NCI-H128 (cell line): ENCODE measurements around the gene WNT9B.

Source experiments
- DNase-seq: peaks from one replicate; lab custom pipeline; 2025; ENCODE audit not compliant: unreplicated experiment; lab: John Stamatoyannopoulos, UW

WNT9B gene

GRCh38 chr17:46879101-46879500 lies 27.7 kb downstream of the WNT9B start:
- no peak for DNase-seq

DNA sequence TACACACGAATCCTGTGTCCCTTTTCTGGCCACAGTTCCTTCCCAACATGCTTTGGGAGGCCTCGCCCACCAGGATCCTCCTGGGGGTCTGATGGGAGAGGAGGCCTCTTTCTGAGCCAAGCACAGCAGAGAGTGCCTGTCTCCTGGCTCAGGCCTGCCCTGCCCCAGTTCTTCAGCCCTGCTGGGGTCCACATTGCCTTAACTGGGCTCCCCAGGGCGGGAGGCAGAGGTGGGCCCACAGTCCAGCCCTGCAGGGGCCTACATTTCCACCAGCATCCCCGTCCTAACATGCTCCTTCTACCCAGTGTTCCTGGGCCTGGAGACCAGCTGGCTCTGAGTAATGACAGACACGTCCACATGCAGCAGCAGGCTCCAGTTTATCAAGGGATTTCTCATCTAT lies 29.6 kb downstream of the WNT9B start:
- DNase-seq = no peak

DNA sequence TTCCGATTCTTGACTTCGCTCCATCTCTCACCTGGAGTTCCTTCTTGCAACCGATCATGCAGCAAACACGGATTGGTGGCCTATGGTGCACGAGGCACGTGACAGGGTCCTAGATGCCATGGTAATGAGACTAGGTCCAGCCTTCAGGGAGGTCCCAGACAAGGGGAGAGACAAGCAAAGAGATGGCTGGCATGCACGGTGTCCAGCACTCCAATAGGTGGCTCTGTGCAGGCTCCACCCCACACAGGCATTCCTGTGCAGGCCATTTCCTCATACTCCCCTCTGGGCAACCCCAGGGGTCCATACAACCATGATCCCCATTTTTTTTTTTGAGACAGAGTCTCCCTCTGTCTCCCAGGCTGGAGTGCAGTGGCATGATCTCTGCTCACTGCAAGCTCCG lies 31.3 kb downstream of the WNT9B start:
- DNase-seq = no peak

DNA sequence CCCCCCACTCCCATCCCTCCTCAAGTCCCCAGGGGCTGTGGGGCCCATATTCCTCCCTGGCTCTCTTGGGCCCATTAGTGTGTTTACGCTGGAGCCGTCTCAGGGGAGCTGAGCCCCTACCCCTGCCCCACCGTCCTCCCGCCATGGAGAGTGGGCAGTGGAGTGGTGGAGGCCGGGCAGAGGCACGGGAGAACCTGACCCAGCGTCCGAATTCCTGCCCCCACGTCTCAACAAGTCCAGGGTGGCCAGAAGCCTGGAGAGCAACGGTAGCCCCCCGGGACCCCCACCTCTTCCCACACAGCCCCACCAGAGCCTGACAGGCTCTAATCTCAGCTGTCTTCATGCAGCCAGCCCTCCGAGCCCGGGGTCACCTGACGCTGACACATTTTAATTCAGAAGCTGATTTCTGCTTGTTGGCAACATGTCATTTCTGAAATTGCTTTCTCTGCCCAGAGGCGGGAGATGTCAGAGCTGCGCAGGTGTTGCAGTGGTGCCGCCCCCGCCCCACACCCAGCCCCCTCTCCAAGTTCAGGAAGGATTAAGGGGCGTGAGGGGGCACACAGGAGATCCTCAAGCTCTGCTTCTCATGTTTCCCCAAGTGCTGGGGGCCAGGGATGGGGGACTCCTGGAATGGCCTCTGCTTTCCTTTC lies 32.6 kb downstream of the WNT9B start:
- no peak for DNase-seq

DNA sequence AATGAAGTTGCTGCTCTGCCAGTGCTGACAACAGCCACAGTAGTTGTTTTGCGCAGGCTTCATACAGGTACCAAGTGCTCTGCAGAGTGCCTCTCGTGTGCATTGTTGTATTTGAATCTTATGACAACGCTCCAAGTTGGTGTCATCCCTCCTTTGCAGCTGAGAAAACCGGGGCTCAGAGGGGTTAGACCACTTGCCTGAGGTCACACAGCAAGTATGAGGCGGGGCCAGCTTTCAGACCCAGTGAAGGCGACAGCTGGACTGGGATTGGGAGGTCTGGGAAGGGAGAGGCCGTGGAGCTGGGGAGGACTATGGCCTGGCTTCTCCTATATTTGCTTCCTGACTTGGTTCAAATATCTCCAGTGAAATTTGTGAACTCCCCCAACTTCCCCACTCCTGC lies 33.2 kb downstream of the WNT9B start:
- no peak for DNase-seq

- no peak for DNase-seq
Measured at GRCh38 chr17:46885415-46886309, 34.3 kb downstream of the WNT9B start.

- DNase-seq = no peak
Measured at GRCh38 chr17:46886310-46886663, 34.9 kb downstream of the WNT9B start.

- DNase-seq = no peak
Measured at GRCh38 chr17:46887717-46888116, 36.3 kb downstream of the WNT9B start.

- no peak for DNase-seq
Measured at GRCh38 chr17:46888727-46889126, 37.3 kb downstream of the WNT9B start.

DNA sequence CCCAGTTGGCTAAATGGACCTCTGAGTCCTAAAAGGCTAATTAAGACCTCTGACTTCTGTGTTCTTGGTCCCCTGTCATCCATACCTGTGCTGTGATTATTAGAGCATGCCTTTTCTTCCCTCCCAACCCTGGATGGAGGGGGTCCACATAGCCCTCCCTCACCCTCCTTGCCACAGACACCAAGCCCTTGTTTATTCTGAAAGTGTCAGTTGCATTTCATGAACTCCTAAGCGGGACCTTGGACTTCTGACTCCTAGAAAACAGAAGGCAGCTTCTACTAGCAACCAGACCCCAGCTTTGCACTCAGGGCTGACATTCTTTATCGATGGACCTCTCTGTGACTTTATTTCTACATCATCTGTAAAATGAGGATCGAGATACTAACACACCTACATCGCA lies 38.1 kb downstream of the WNT9B start:
- no peak for DNase-seq

DNA sequence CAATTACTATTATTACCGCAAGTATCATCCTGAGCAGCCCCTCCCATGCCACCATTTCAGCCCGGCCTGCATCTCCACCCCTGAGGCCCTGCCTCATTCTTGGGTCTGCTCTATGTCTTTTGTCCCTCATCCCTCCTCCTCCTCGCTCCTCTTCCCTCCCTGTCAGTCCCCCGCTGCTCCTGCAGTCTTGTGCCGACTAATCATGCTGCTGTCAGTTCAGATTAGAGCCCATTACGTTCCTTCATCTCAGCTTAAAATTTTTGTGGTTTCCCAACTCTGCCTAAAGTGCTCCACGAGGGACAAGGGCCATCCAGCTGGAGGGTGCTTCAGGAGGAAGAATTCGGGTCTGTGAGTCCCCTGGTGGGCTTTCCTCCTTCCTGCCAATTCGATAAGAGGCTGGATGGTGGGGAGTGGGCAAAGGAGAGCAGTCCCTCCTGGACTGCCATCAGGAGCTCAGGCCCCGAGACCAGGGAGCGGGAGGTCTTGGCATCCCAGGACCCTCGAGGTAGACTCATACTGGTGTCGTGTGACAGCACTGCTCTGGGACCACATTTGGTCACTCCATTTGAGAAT lies 38.7 kb downstream of the WNT9B start:
- no peak for DNase-seq

DNA sequence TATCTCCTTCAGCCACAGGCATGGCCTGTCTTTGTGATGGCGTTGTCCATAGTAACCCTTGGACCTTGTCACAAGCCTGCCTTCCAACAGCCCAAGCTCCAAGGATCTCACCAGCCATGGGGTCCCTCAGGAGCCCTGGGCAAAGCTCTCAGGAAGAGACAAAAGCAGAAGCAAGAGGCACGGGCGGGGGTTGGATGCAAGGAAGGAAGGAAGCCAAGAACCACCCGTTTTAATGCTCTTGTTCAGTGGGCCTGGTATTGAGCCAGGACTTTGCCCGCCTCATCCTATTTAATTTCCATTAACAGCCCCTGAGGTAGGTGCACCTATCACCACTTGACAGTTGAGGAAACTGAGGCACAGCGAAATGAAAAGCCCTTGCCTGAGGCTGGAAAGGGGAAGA lies 39.3 kb downstream of the WNT9B start:
- no peak for DNase-seq

- DNase-seq = no peak
Measured at GRCh38 chr17:46892192-46892703, 40.9 kb downstream of the WNT9B start.

DNA sequence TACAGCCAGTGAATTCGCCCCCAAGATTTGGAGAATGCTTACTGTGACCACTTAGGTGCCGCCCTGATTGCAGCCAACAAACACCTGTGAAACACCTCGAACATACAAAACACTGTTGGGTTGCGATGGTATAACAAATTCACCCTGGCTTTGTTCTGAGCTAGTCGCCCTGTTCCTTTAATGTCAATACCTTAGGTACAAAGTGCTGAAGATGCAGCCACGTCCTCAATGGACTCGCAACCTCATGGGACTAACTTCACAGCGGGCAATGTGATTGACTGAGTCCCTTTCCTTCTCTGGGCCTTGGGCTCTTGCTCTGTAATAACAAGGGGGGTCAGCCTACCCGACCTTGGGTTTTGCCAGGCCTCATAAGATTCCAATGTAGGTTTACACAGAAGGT lies 42.6 kb downstream of the WNT9B start:
- DNase-seq = no peak

GRCh38 chr17:46894476-46895151 lies 43.2 kb downstream of the WNT9B start:
- DNase-seq = no peak

- no peak for DNase-seq
Measured at GRCh38 chr17:46895171-46895570, 43.8 kb downstream of the WNT9B start.

GRCh38 chr17:46896991-46897390 lies 45.6 kb downstream of the WNT9B start:
- DNase-seq = no peak

- no peak for DNase-seq
Measured at GRCh38 chr17:46898364-46898763, 47.0 kb downstream of the WNT9B start.

GRCh38 chr17:46898860-46899259 lies 47.5 kb downstream of the WNT9B start:
- DNase-seq = no peak

DNA sequence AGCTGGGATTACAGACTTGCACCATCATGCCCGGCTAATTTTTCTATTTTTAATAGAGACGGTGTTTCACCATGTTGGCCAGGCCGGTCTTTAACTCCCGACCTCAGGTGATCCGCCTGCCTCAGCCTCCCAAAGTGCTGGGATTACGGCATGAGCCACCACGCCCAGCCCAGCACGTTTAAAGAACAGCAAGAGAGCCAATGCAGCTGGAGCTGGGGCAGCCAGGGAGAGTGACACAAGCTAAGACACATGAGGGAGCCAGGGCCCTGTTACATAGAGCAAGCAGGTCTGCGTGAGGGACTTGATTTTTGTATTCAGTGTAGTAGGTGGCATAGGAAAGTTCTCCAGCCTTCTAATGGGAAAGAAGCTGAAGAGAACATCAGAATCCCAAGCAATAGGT lies 49.9 kb downstream of the WNT9B start:
- DNase-seq = no peak
